OCI-LY1 (cell line): ENCODE measurements around the gene MAGI2.

Experiments
- H2AFZ ChIP-seq: fragments of 200-600 bp; sonication (generic), shearing (Covaris generic); 2 replicates; pipeline ENCODE4 v1.6.0; 2014; ENCODE audit warnings: antibody characterized with exemption, mild to moderate bottlenecking, low read length
- H3F3A ChIP-seq: fragments of 200-600 bp; sonication (generic), shearing (Covaris generic); 2 replicates; pipeline ENCODE4 v1.6.0; 2014; ENCODE audit warnings: mild to moderate bottlenecking, antibody characterized with exemption, low read length, moderate library complexity; ENCODE audit not compliant: insufficient read depth
- H3K27ac ChIP-seq: fragments of 200-600 bp; sonication (generic); 2 replicates; pipeline ENCODE4 v1.5.1; 2014; ENCODE audit warnings: low read length, mixed run types, mild to moderate bottlenecking, low read depth; ENCODE audit not compliant: poor library complexity, severe bottlenecking
- H3K27me3 ChIP-seq: fragments of 200-600 bp; sonication (generic); 2 replicates; pipeline ENCODE4 v1.6.0; 2014; ENCODE audit warnings: antibody characterized with exemption, mild to moderate bottlenecking, low read length, moderate library complexity; ENCODE audit not compliant: insufficient read depth
- H3K36me3 ChIP-seq: fragments of 200-600 bp; sonication (generic); 2 replicates; pipeline ENCODE4 v1.6.1; 2014; ENCODE audit warnings: mild to moderate bottlenecking, antibody characterized with exemption, low read length, moderate library complexity, mixed read lengths; ENCODE audit not compliant: insufficient read depth
- H3K4me1 ChIP-seq: fragments of 200-600 bp; sonication (generic); 2 replicates; pipeline ENCODE4 v1.5.1; 2014; ENCODE audit warnings: mild to moderate bottlenecking, low read length, moderate library complexity; ENCODE audit not compliant: insufficient read depth, severe bottlenecking
- H3K4me2 ChIP-seq: fragments of 200-600 bp; sonication (generic), shearing (Covaris generic); 2 replicates; pipeline ENCODE4 v1.6.1; 2014; ENCODE audit warnings: low read length
- H3K4me3 ChIP-seq: fragments of 200-600 bp; sonication (generic); 2 replicates; pipeline ENCODE4 v1.5.1; 2014; ENCODE audit warnings: low read length, low read depth, mild to moderate bottlenecking, mixed read lengths; ENCODE audit not compliant: poor library complexity, severe bottlenecking
- H3K79me2 ChIP-seq: fragments of 200-600 bp; shearing (Covaris generic); 2 replicates; pipeline ENCODE4 v1.6.1; 2016; ENCODE audit warnings: mixed run types, low read length, mixed read lengths; ENCODE audit not compliant: insufficient read depth
- H3K9ac ChIP-seq: fragments of 200-600 bp; sonication (generic), shearing (Covaris generic); 2 replicates; pipeline ENCODE4 v1.6.1; 2014; ENCODE audit warnings: mild to moderate bottlenecking, low read length, mixed read lengths
- H3K9me2 ChIP-seq: fragments of 200-600 bp; sonication (generic), shearing (Covaris generic); 2 replicates; pipeline ENCODE4 v1.6.1; 2014; ENCODE audit warnings: low read depth, mild to moderate bottlenecking, low read length, mixed read lengths
- H3K9me3 ChIP-seq: fragments of 200-600 bp; shearing (Covaris generic); 2 replicates; pipeline ENCODE4 v1.6.1; 2014; ENCODE audit warnings: low read length, mixed read lengths
- H4K20me1 ChIP-seq: fragments of 200-600 bp; sonication (generic), shearing (Covaris generic); 2 replicates; pipeline ENCODE4 v1.6.0; 2016; ENCODE audit warnings: mild to moderate bottlenecking, low read length; ENCODE audit not compliant: insufficient read depth
- CTCF ChIP-seq: fragments of 200-600 bp; sonication (generic), shearing (Covaris generic); IDR thresholded peaks from 2 replicates; pipeline ENCODE4 v1.5.1; 2017; ENCODE audit warnings: mild to moderate bottlenecking, antibody characterized with exemption, low read length, moderate library complexity, mixed read lengths
- EZH2 ChIP-seq: fragments of 200-600 bp; sonication (generic), shearing (Covaris generic); IDR thresholded peaks from 2 replicates; pipeline ENCODE4 v1.8.0; 2017; ENCODE audit warnings: borderline replicate concordance, mixed run types, mild to moderate bottlenecking, antibody characterized with exemption, low read length, moderate library complexity, mixed read lengths

Gene MAGI2

GRCh38 chr7:78496096-78496630, 957.3 kb downstream of the MAGI2 start:
- no peak overlapping the region for H3K4me3 ChIP-seq
- no peak overlapping the region for H3K9ac ChIP-seq
- H2AFZ ChIP-seq, result no peak overlapping the region
- H3K9me3 ChIP-seq, result no peaks in the 10 kb centered on the region
- H3F3A ChIP-seq, result no peaks in the 10 kb centered on the region
- H3K36me3 ChIP-seq, result no peaks in the 10 kb centered on the region
- no peaks in the 10 kb centered on the region for H3K27me3 ChIP-seq
- H4K20me1 ChIP-seq, result no peaks in the 10 kb centered on the region
- no peak overlapping the region for H3K27ac ChIP-seq
- H3K79me2 ChIP-seq, result no peaks in the 10 kb centered on the region
- TF ChIP-seq EZH2 (no peak), CTCF (no peak)
- H3K4me2 ChIP-seq, result no peak overlapping the region
- no peaks in the 10 kb centered on the region for H3K4me1 ChIP-seq
- H3K9me2 ChIP-seq, result no peaks in the 10 kb centered on the region

GRCh38 chr7:78493401-78493800, 960.1 kb downstream of the MAGI2 start:
- Histone ChIP-seq H3K4me1 (no peaks in the 10 kb centered on the region), H3K36me3 (no peaks in the 10 kb centered on the region), H3F3A (no peaks in the 10 kb centered on the region), H3K27ac (no peak overlapping the region), H3K4me3 (no peak overlapping the region), H3K27me3 (no peaks in the 10 kb centered on the region), H2AFZ (no peak overlapping the region), H4K20me1 (no peaks in the 10 kb centered on the region), H3K4me2 (no peak overlapping the region), H3K9me3 (no peaks in the 10 kb centered on the region), H3K9me2 (no peaks in the 10 kb centered on the region), H3K79me2 (no peaks in the 10 kb centered on the region), H3K9ac (no peak overlapping the region)
- no peak for TF ChIP-seq EZH2

DNA sequence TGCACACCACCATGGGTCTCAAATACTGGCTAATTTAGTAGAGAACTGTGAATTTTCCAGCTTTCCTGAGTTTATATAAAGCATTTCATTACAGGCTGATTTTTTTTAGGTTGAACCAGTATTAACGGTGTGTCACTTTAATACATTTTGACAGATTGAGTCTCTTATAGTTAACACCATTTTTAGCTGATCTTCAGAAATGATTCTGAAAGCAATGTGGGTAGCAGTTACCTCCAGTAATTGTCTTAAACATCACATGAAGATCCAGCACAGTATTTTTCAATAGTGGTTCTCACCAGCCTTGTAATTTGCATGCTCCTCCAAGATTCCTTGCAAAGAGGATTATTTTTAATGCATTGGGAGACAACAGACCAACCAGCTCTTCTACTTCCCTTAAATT, 961.3 kb downstream of the MAGI2 start:
- Histone ChIP-seq H4K20me1 (no peaks in the 10 kb centered on the region), H3K4me2 (no peak overlapping the region), H3K4me3 (no peak overlapping the region), H3K9me2 (no peaks in the 10 kb centered on the region), H3F3A (no peaks in the 10 kb centered on the region), H3K36me3 (no peaks in the 10 kb centered on the region), H3K9ac (no peak overlapping the region), H3K27ac (no peak overlapping the region), H3K4me1 (no peaks in the 10 kb centered on the region), H3K9me3 (no peaks in the 10 kb centered on the region), H2AFZ (no peak overlapping the region), H3K27me3 (no peaks in the 10 kb centered on the region), H3K79me2 (no peaks in the 10 kb centered on the region)
- TF ChIP-seq CTCF, result no peak
- TF ChIP-seq EZH2, result no peak

GRCh38 chr7:78490524-78490923, 962.9 kb downstream of the MAGI2 start:
- no peak overlapping the region for H2AFZ ChIP-seq
- H3K27ac ChIP-seq, result no peak overlapping the region
- H3K4me2 ChIP-seq, result no peak overlapping the region
- H3F3A ChIP-seq, result no peaks in the 10 kb centered on the region
- no peaks in the 10 kb centered on the region for H3K27me3 ChIP-seq
- no peak overlapping the region for H3K4me3 ChIP-seq
- no peaks in the 10 kb centered on the region for H3K36me3 ChIP-seq
- TF ChIP-seq CTCF, result no peak
- TF ChIP-seq EZH2, result no peak
- no peaks in the 10 kb centered on the region for H3K79me2 ChIP-seq
- no peaks in the 10 kb centered on the region for H4K20me1 ChIP-seq
- no peaks in the 10 kb centered on the region for H3K9me2 ChIP-seq
- H3K9me3 ChIP-seq, result no peaks in the 10 kb centered on the region
- no peaks in the 10 kb centered on the region for H3K4me1 ChIP-seq
- H3K9ac ChIP-seq, result no peak overlapping the region
